GM18519 (cell line): ENCODE results near the gene TMEM156.

ENCODE experiments used
- ATAC-seq: cut with Tn5 transposase; IDR thresholded peaks from one replicate; pipeline ENCODE4 v1.9.1; 2021; ENCODE audit warnings: mild to moderate bottlenecking, moderate library complexity; ENCODE audit not compliant: unreplicated experiment, low FRiP score

Gene TMEM156, protein sequence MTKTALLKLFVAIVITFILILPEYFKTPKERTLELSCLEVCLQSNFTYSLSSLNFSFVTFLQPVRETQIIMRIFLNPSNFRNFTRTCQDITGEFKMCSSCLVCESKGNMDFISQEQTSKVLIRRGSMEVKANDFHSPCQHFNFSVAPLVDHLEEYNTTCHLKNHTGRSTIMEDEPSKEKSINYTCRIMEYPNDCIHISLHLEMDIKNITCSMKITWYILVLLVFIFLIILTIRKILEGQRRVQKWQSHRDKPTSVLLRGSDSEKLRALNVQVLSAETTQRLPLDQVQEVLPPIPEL

DNA sequence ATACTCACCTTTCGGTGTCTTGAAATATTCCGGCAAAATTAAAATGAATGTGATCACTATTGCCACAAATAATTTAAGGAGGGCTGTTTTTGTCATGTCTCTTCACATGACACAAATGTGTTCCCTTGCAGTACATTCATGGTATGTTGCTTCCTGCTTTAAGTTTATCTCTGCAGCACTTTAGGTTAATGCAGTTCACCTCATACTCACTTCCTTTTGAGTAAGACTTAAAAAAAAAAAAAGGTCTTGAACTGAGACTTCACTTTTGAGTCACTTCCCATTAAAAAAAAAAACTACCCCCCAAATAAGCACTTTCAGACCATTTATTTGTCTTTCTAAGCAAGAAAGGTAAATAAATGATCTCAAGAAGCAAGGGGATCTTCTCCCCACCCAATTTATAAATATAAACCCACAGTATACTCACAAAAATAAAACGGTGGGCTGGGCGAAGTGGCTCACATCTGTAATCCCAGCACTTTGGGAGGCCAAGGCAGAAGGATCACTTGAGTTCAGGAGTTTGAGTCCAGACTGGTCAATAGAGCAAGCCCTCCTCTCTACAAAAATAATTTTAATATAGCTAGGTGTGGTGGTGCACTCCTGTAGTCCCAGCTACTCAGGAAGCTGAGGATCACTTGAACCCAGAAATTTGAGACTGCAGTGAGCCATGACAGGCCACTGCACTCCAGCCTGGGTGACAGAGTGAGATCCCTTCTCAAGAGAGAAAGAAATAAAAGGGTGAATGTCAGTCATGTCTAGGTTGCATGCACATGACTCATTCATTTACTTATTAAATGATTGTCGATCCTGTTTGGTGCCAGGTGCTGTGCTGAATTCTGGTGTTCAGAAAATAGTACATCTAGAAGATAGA lies at the start of gene TMEM156:
Gene TMEM156 (minus strand): TSS at position 192 of the 868 bp plus-strand sequence. CDS start 96 bp downstream, at position 96.
- peak; percentile 61 for ATAC-seq

GRCh38 chr4:39078829-39079228 lies 46.6 kb upstream of the TMEM156 start:
- no peak for ATAC-seq

DNA sequence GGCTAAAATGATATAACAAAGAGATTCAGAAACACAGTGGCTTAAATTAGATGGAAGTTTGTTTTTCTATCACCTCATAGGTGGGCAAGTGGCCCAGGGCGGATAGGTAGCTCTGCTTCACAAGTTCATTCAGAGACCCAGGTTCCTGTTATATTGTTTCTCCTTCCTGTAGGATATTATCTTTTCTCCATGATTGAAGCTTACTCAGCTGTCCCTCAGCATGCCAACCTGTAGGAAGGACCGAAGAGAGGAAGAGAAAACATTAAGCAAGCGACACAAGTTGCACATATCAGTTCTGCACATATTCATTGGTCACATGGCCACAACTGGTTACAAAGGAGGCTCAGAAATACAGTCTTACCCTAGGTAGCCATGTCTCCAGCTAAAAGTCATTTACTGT lies 36.7 kb upstream of the TMEM156 start:
- ATAC-seq: no peak

- no peak for ATAC-seq
Measured at GRCh38 chr4:39067451-39067850, 35.2 kb upstream of the TMEM156 start.

DNA sequence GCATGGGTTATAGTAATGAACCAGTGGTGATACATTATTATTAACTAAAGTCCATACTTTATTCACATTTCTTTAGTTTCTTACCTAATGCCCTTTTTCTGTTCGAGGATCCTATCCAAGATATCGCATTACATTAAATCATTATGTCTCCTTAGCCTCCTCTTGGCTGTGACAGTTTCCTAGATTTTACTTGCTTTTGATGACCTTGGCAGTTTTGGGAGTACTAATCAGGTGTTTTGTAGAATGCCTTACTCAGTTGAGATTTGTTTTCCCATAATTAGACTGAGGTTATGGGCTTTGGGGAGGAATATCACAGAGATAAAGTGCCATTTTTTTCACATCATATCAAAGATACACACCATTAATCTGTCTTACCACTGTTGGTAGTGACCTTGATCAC lies 34.8 kb upstream of the TMEM156 start:
- no peak for ATAC-seq

- ATAC-seq: no peak
Measured at GRCh38 chr4:39066371-39066770, 34.2 kb upstream of the TMEM156 start.

DNA sequence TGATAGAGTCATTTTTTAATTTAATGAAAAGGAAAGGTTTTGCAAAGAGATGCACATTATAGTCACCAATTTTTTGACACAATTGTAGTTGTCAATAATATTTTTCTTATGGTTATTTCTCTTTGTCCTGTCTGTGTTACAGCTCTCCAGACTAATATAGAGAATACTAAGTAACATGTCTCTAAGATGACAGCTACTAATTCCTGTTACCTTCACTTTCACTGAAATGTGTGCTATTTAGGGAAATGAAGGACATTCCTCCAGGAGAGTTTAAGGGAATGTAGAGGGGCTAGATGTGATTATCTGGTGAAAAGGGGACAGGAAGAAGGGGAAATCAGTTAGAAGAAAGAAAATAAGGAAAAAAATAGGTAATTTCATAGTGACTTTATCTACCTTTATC lies 31.2 kb upstream of the TMEM156 start:
- no peak for ATAC-seq

DNA sequence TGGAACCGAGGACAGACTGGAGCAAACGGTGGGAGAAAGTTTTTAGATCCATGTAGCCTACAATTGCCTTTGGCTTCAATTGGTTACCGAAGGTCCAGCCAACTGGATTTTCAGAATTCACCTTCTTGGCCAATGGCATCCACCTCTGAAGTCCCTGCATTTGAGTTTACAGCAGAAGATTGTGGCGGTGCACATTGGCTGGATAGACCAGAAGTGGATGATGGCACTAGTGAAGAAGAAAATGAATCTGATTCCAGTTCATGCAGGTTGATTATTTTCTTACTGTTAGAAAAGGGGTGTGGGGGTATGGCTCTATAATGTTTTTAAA lies 30.5 kb upstream of the TMEM156 start:
- ATAC-seq: no peak

DNA sequence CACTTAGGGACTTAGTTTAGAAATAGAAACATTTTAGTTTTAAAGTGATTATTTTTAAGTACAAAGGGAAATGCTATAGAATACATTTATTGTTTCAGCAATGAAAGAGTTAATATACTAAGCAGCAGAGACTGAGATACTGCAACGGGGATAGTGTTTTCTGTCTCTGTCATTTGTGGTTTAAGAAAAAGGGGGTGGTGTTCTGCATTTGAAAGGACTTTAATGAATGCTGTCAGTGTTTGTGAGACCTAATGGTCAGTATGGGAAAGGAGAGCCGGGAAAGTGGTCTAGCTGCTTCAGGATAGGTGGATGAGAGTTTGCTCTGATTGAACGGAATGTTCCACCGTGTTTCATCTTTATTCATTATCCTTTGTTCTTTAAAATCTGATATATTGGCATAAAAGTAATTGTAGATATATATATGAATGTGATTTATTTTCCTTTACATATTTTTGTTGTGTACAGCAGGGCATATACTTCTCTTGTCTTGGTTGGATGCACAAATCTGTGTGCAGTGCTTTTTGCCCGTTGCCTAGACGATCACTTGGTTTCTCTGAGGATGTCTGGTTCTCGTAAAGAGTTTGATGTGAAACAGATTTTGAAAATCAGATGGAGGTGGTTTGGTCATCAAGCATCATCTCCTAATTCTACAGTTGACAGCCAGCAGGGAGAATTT lies 30.0 kb upstream of the TMEM156 start, which contains the start of gene KLHL5:
Gene KLHL5 (plus strand): TSS at position 139 of the 676 bp plus-strand sequence. CDS start 421 bp downstream, at position 560.
- no peak for ATAC-seq

DNA sequence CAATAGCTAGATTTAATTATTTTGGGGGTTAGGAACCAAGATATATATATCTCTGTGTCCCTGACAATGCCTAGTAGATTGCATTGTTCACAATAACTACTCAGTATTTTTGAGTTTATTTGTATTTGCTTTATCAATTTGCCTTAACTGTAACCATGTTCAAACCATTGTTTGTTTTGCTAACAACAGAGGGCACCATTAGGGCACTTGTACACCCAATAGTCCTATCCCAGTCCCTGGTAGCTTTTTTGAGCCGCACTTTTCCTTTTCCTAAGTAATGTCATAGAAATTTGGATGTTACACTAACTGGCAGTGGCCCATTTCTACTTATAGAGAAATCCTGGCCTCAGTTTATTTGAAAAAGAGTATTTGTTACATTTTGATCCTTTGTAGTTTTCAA lies 29.2 kb upstream of the TMEM156 start:
- ATAC-seq: no peak

DNA sequence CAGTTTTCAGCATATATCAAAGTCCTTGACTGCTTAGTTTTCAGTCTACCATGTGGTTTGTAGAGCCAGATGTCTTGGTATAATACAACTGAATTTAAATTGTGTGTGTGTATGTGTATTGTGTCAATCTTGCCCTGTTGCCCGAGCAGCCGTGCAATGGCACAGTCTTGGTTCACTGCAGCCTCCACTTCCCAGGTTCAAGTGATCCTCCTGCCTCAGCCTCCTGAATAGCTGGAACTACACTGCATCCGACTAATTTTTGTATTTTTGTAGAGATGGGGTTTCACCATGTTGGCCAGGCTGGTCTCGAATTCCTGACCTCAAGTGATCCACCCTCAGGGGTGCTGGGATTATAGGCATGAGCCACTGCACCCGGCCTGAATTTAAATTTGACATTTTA lies 23.8 kb upstream of the TMEM156 start:
- ATAC-seq: no peak

GRCh38 chr4:39054497-39054896 lies 22.3 kb upstream of the TMEM156 start:
- ATAC-seq: no peak

GRCh38 chr4:39053983-39054382 lies 21.8 kb upstream of the TMEM156 start:
- ATAC-seq: no peak

- ATAC-seq: no peak
Measured at GRCh38 chr4:39051492-39051891, 19.3 kb upstream of the TMEM156 start.

GRCh38 chr4:39050590-39050989 lies 18.4 kb upstream of the TMEM156 start:
- ATAC-seq: no peak

DNA sequence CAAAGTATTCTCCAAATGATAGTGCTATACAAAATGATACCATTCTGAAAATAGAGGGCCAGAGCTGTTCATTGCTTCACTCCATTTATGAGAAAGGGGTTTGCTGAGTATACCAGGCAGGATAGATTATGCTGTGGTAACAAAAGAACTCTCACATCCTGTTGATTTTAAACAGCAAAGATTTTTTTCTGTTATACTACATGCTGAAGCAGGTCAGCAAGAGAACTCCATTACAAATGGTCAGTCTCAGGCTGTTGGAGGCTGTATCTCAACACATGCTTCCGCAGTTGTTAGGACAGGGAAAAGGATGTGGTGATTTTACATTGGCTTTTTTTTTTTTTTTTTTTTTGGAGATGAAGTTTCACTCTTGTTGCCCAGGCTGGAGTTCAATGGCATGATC lies 16.1 kb upstream of the TMEM156 start:
- no peak for ATAC-seq

- ATAC-seq: no peak
Measured at GRCh38 chr4:39047681-39048080, 15.5 kb upstream of the TMEM156 start.

DNA sequence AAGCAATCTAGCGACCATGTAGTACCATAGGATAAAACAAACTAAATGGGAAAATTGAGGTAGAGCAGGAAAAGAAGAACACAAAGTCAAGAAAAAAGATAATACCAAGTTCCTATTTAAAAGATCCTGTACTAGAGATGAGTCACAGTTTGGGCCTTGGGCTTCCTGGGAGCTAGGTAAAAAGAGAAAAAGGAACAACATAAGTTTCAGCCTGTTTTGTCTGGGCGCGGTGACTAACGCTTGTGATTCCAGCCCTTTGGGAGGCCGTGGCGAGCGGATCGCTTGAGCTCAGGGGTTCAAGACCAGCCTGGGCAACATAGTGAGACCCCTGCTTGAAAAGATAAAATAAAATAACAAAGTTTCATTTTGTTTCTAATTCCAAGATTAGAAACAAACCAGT lies 14.0 kb upstream of the TMEM156 start:
- ATAC-seq: no peak

GRCh38 chr4:39045827-39046221 lies 13.6 kb upstream of the TMEM156 start:
- ATAC-seq: no peak

DNA sequence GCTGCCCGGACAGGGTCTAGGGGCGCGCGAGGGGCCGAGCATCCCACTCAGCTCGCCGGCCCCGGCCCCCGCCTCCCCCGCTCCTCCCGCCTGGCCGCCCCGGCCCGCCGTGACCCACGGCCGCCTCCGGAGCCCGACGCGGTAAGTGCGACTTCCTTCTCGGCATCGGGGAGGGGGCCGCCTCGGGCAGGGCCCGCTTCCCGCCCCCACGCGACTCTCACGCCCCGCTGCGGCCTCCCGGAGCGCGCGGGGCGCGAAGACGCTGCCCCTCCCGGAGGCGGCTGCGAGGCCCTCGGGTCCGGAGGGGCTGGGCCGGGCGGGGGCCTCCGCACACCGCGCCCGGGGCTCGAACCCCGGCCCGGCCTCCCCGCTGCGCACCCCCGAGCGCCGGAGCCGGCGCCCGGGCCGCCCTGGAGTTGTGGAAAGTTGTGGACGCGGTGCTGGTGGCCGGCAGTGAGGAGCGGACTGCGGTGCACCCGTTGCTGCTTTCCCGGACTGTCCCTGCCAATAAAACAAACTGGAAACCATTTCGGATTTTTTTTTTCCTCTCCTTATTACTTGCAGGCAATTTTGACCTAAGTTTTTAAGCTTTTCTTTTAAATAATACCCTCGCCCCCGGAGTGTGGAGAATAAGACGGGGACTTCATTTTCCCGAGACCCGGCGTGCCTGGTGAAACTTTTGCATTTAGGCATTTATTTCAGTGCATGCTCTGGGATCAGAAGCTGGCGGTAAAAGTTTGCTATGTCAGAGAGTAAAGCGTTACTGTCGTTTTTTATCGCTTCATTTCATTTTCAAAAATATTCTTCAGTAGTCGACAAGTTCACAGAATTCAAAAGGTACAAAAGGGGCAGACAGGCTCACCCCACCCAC lies 13.0 kb upstream of the TMEM156 start:
- no peak for ATAC-seq
